ENCODE data around the gene ZNF782. TPM values are rescaled to one million over a fixed set of nuclear protein-coding genes. Genes with fewer than 3 reads are reported as not detected.

Gene ZNF782
- polyA plus RNA-seq, 2 of the 4 experiments (the other 2 are of a cell fraction), result 1.9 to 2.1 TPM

DNA sequence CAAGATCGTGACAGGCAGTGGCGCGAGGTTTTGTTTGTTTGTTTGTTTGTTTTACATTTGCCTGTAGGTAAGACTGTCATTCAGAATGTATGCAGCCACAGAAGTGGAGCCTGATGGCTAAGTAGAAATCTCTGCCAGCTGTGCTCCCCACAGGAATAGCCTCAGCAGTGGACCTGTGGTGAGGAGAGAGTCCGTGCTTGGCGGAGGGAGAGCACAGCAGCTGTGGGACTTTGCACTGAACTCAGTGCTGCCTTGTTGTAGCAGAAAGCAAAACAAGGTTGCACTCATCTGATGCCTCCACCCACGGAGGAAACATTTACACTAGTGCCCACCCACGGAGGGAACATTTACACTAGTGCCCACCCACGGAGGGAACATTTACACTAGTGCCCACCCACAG lies 4.4 kb upstream of the ZNF782 start:
- WGBS (ENCODE audit: missing lambda C conversion rate), result 76% methylated on average over 8 of the region's 8 CpGs
- TF ChIP-seq EHF (CRISPR knock-in tag; IDR thresholded peaks at IDR 0.05), result no peak
- no peak for TF ChIP-seq NFE2L2 (conservative IDR thresholded peaks at IDR 0.05; ENCODE audit: low read length)
- TF ChIP-seq RCOR1 (IDR thresholded peaks at IDR 0.05; ENCODE audit: low read depth, low read length), result no peak
- TF ChIP-seq, protein P1, sequence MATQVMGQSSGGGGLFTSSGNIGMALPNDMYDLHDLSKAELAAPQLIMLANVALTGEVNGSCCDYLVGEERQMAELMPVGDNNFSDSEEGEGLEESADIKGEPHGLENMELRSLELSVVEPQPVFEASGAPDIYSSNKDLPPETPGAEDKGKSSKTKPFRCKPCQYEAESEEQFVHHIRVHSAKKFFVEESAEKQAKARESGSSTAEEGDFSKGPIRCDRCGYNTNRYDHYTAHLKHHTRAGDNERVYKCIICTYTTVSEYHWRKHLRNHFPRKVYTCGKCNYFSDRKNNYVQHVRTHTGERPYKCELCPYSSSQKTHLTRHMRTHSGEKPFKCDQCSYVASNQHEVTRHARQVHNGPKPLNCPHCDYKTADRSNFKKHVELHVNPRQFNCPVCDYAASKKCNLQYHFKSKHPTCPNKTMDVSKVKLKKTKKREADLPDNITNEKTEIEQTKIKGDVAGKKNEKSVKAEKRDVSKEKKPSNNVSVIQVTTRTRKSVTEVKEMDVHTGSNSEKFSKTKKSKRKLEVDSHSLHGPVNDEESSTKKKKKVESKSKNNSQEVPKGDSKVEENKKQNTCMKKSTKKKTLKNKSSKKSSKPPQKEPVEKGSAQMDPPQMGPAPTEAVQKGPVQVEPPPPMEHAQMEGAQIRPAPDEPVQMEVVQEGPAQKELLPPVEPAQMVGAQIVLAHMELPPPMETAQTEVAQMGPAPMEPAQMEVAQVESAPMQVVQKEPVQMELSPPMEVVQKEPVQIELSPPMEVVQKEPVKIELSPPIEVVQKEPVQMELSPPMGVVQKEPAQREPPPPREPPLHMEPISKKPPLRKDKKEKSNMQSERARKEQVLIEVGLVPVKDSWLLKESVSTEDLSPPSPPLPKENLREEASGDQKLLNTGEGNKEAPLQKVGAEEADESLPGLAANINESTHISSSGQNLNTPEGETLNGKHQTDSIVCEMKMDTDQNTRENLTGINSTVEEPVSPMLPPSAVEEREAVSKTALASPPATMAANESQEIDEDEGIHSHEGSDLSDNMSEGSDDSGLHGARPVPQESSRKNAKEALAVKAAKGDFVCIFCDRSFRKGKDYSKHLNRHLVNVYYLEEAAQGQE (IDR thresholded peaks at IDR 0.05), result no peak
- no peak for TF ChIP-seq EHMT2 (IDR thresholded peaks at IDR 0.05; ENCODE audit: low read depth)
- TF ChIP-seq, protein P2, sequence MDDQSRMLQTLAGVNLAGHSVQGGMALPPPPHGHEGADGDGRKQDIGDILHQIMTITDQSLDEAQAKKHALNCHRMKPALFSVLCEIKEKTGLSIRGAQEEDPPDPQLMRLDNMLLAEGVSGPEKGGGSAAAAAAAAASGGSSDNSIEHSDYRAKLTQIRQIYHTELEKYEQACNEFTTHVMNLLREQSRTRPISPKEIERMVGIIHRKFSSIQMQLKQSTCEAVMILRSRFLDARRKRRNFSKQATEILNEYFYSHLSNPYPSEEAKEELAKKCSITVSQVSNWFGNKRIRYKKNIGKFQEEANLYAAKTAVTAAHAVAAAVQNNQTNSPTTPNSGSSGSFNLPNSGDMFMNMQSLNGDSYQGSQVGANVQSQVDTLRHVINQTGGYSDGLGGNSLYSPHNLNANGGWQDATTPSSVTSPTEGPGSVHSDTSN (IDR thresholded peaks at IDR 0.05), result no peak
- no peak for TF ChIP-seq EP300 (IDR thresholded peaks at IDR 0.05)
- TF ChIP-seq FOSB (CRISPR knock-in tag; IDR thresholded peaks at IDR 0.05), result no peak
- no peak for TF ChIP-seq GATA3 (IDR thresholded peaks at IDR 0.05; ENCODE audit: borderline replicate concordance)
- TF ChIP-seq HEYL (CRISPR knock-in tag; IDR thresholded peaks at IDR 0.05), result no peak
- no peak for TF ChIP-seq CEBPB (IDR thresholded peaks at IDR 0.05)
- TF ChIP-seq, protein P3, sequence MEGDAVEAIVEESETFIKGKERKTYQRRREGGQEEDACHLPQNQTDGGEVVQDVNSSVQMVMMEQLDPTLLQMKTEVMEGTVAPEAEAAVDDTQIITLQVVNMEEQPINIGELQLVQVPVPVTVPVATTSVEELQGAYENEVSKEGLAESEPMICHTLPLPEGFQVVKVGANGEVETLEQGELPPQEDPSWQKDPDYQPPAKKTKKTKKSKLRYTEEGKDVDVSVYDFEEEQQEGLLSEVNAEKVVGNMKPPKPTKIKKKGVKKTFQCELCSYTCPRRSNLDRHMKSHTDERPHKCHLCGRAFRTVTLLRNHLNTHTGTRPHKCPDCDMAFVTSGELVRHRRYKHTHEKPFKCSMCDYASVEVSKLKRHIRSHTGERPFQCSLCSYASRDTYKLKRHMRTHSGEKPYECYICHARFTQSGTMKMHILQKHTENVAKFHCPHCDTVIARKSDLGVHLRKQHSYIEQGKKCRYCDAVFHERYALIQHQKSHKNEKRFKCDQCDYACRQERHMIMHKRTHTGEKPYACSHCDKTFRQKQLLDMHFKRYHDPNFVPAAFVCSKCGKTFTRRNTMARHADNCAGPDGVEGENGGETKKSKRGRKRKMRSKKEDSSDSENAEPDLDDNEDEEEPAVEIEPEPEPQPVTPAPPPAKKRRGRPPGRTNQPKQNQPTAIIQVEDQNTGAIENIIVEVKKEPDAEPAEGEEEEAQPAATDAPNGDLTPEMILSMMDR (IDR thresholded peaks at IDR 0.05), result no peak
- TF ChIP-seq KDM1A (IDR thresholded peaks at IDR 0.05; ENCODE audit: low read depth), result no peak
- TF ChIP-seq HOXB13 (CRISPR knock-in tag; IDR thresholded peaks at IDR 0.05; ENCODE audit: low read depth), result no peak
- CTCF ChIA-PET, result interaction anchor here (1.0 to 10.4 kb wide), 6 partner anchors 13 to 740 kb away, joined by 3 to 91 read pairs (median 12); no protein-coding TSS in a partner anchor
- Histone ChIP-seq H3K9me3 (peaks cover 3% of the 10 kb centered on the region; the same call in 1 of the 3 replicates), H3K4me1 (no peaks in the 10 kb centered on the region), H3K4me3 (no peak overlapping the region), H3K4me2 (no peak overlapping the region), H3K27ac (no peak overlapping the region)
- no peak for FAIRE-seq
- POLR2A ChIA-PET, result no interaction called here
- ATAC-seq, result no peak
- DNase-seq (ENCODE audit: low read depth in 1 of 2, low spot score in 1 of 2), result no peak

DNA sequence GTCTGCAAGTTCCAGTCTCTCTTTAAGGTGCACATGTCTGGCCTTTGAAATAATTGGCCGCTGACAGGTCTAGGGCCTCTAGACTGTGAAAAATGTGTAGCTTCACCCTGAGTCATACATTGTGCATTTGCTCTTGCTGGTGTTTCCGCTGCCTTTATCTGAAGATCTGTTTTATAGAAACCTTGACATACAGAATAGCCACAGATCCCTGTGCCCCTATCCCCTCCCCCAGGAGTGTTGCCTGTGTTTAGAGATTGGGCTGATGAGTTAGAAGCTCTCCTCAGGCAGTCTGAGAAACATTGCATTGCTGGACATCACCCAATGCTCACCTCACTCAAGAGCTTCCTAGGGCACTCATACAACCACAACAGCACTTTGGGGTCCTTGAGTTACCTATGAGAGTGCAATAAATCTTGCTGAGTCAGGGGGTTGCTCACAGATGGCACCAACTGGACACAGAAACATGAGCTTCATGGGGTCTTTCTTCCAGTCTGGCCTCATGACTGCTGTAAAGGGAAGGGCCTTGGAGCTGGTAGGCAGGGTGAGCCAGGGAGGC lies 3.8 kb upstream of the ZNF782 start:
- no peak for FAIRE-seq

More for the DNA sequence above, 3.8 kb upstream of the ZNF782 start:
- H3K9me3 ChIP-seq, result peaks cover 3% of the 10 kb centered on the region; the same call in 1 of the 3 replicates
- 72% methylated on average over 2 of the region's 2 CpGs for WGBS (ENCODE audit: missing lambda C conversion rate)
- ChIA-PET CTCF (interaction anchor here (1.3 to 10.4 kb wide), 9 partner anchors 8 to 741 kb away, joined by 3 to 91 read pairs (median 8); no protein-coding TSS in a partner anchor), POLR2A (no interaction called here)
- no peak for DNase-seq (ENCODE audit: low read depth in 1 of 2, low spot score in 1 of 2)
- H3K4me2 ChIP-seq, result no peak overlapping the region
- H3K4me3 ChIP-seq, result no peak overlapping the region
- H3K4me1 ChIP-seq, result no peaks in the 10 kb centered on the region; the same call in 2 of the 3 replicates
- no peak overlapping the region for H3K27ac ChIP-seq
- no peak for TF ChIP-seq NFE2L2 (conservative IDR thresholded peaks at IDR 0.05; ENCODE audit: low read length)
- peak; percentile 73 for TF ChIP-seq MAFK (IDR thresholded peaks at IDR 0.05; ENCODE audit: partially characterized antibody)
- no peak for TF ChIP-seq CHD4 (IDR thresholded peaks at IDR 0.05; ENCODE audit: borderline replicate concordance)
- TF ChIP-seq HOXA7 (CRISPR knock-in tag; IDR thresholded peaks at IDR 0.05), result no peak
- TF ChIP-seq, protein P4, sequence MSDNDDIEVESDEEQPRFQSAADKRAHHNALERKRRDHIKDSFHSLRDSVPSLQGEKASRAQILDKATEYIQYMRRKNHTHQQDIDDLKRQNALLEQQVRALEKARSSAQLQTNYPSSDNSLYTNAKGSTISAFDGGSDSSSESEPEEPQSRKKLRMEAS (IDR thresholded peaks at IDR 0.05), result no peak
- no peak for ATAC-seq

Measured in A549 (cell line).